DOHH2 (cell line): ENCODE results near the gene CACHD1.

Experiments used
- H3F3A ChIP-seq: fragments of 200-600 bp; sonication (generic), shearing (Covaris generic); 2 replicates; pipeline ENCODE4 v1.6.0; 2016; ENCODE audit warnings: antibody characterized with exemption, mild to moderate bottlenecking; ENCODE audit not compliant: control insufficient read depth, insufficient read depth
- H3K27ac ChIP-seq: fragments of 200-600 bp; sonication (generic); 2 replicates; pipeline ENCODE4 v1.5.1; 2014; ENCODE audit warnings: low read depth, mild to moderate bottlenecking, low read length, moderate library complexity
- H3K27me3 ChIP-seq: fragments of 200-600 bp; sonication (generic); 2 replicates; pipeline ENCODE4 v1.6.1; 2014; ENCODE audit warnings: mild to moderate bottlenecking, low read length, mixed read lengths; ENCODE audit not compliant: control insufficient read depth
- H3K36me3 ChIP-seq: fragments of 200-600 bp; sonication (generic); 2 replicates; pipeline ENCODE4 v1.6.1; 2014; ENCODE audit warnings: mild to moderate bottlenecking, low read length, moderate library complexity, mixed read lengths; ENCODE audit not compliant: control insufficient read depth
- H3K4me1 ChIP-seq: fragments of 200-600 bp; sonication (generic); 2 replicates; pipeline ENCODE4 v1.6.1; 2014; ENCODE audit warnings: mild to moderate bottlenecking, low read length, mixed read lengths; ENCODE audit not compliant: control insufficient read depth
- H3K4me2 ChIP-seq: fragments of 200-600 bp; sonication (generic); 2 replicates; pipeline ENCODE4 v1.6.0; 2014; ENCODE audit warnings: mild to moderate bottlenecking, low read length, moderate library complexity
- H3K4me3 ChIP-seq: fragments of 200-600 bp; sonication (generic); 2 replicates; pipeline ENCODE4 v1.5.1; 2014; ENCODE audit warnings: mild to moderate bottlenecking, low read length, mixed read lengths
- H3K79me2 ChIP-seq: fragments of 200-600 bp; sonication (generic); 2 replicates; pipeline ENCODE4 v1.6.1; 2014; ENCODE audit warnings: mild to moderate bottlenecking, low read length, mixed read lengths; ENCODE audit not compliant: control insufficient read depth
- H3K9me2 ChIP-seq: fragments of 200-600 bp; sonication (generic); replicated peaks from 2 replicates; pipeline ENCODE4 v1.6.1; 2014; ENCODE audit warnings: mild to moderate bottlenecking, low read length, mixed read lengths; ENCODE audit not compliant: control insufficient read depth
- H3K9me3 ChIP-seq: fragments of 200-600 bp; sonication (generic); 2 replicates; pipeline ENCODE4 v1.6.1; 2014; ENCODE audit warnings: antibody characterized with exemption, low read length, mixed read lengths; ENCODE audit not compliant: control insufficient read depth, insufficient read depth
- H4K20me1 ChIP-seq: fragments of 200-600 bp; sonication (generic); 2 replicates; pipeline ENCODE4 v1.6.0; 2014; ENCODE audit warnings: low read depth, mild to moderate bottlenecking, antibody characterized with exemption, low read length, moderate library complexity; ENCODE audit not compliant: control insufficient read depth, insufficient read depth
- CTCF ChIP-seq: fragments of 200-600 bp; sonication (generic); IDR thresholded peaks from one replicate; pipeline ENCODE4 v1.5.1; 2014; ENCODE audit warnings: antibody characterized with exemption, mild to moderate bottlenecking, low read depth, low read length; ENCODE audit not compliant: poor library complexity, severe bottlenecking
- EZH2phosphoT487 ChIP-seq: fragments of 200-600 bp; sonication (generic); IDR thresholded peaks from 2 replicates; pipeline ENCODE4 v1.6.1; 2017; ENCODE audit warnings: borderline replicate concordance, mild to moderate bottlenecking, antibody characterized with exemption, low read length, moderate library complexity, mixed read lengths

CACHD1 gene

GRCh38 chr1:64679177-64679576, 209.2 kb downstream of the CACHD1 start:
- TF ChIP-seq CTCF (no peak), EZH2phosphoT487 (no peak)
- no peak overlapping the region for H3K4me2 ChIP-seq
- H3K36me3 ChIP-seq: no peaks in the 10 kb centered on the region
- peaks cover 4% of the 10 kb centered on the region; the same call in 1 of the 2 replicates for H3K27me3 ChIP-seq
- H3K9me2 ChIP-seq: no peaks in the 10 kb centered on the region
- H3K27ac ChIP-seq: no peak overlapping the region
- no peak overlapping the region for H3K4me3 ChIP-seq
- H3K4me1 ChIP-seq: no peaks in the 10 kb centered on the region
- H3F3A ChIP-seq: no peaks in the 10 kb centered on the region
- no peaks in the 10 kb centered on the region for H3K79me2 ChIP-seq
- no peaks in the 10 kb centered on the region for H3K9me3 ChIP-seq
- no peaks in the 10 kb centered on the region for H4K20me1 ChIP-seq

- H3K36me3 ChIP-seq: no peaks in the 10 kb centered on the region
- no peaks in the 10 kb centered on the region for H3K4me1 ChIP-seq
- H3F3A ChIP-seq: no peaks in the 10 kb centered on the region
- TF ChIP-seq CTCF: no peak
- TF ChIP-seq EZH2phosphoT487: no peak
- no peaks in the 10 kb centered on the region for H3K79me2 ChIP-seq
- H3K27me3 ChIP-seq: peaks cover under 1% of the 10 kb centered on the region; the same call in 1 of the 2 replicates
- no peak overlapping the region for H3K27ac ChIP-seq
- no peak overlapping the region for H3K4me2 ChIP-seq
- no peaks in the 10 kb centered on the region for H3K9me2 ChIP-seq
- H4K20me1 ChIP-seq: no peaks in the 10 kb centered on the region
- H3K4me3 ChIP-seq: no peak overlapping the region
- H3K9me3 ChIP-seq: no peaks in the 10 kb centered on the region
Measured at GRCh38 chr1:64680599-64680998, 210.7 kb downstream of the CACHD1 start.

GRCh38 chr1:64681043-64681442, 211.1 kb downstream of the CACHD1 start:
- no peaks in the 10 kb centered on the region for H3K79me2 ChIP-seq

More at GRCh38 chr1:64681043-64681442, 211.1 kb downstream of the CACHD1 start:
- peaks cover 3% of the 10 kb centered on the region; the same call in 1 of the 2 replicates for H3K27me3 ChIP-seq
- H3K9me2 ChIP-seq: no peaks in the 10 kb centered on the region
- no peak overlapping the region for H3K4me3 ChIP-seq
- H3K27ac ChIP-seq: no peak overlapping the region
- H3K4me1 ChIP-seq: no peaks in the 10 kb centered on the region
- H3K4me2 ChIP-seq: no peak overlapping the region
- no peaks in the 10 kb centered on the region for H3K9me3 ChIP-seq
- no peak for TF ChIP-seq EZH2phosphoT487
- no peak for TF ChIP-seq CTCF
- H4K20me1 ChIP-seq: no peaks in the 10 kb centered on the region
- H3F3A ChIP-seq: no peaks in the 10 kb centered on the region
- no peaks in the 10 kb centered on the region for H3K36me3 ChIP-seq
